Measurements from ENCODE around the gene ADAMTS7.

ADAMTS7 gene

GRCh38 chr15:78714890-78715289, 96.4 kb downstream of the ADAMTS7 start:
- no peak for DNase-seq

- DNase-seq, result no peak
These were observed 98.3 kb downstream of the ADAMTS7 start for GRCh38 chr15:78712797-78713515.

GRCh38 chr15:78711638-78712037, 99.6 kb downstream of the ADAMTS7 start:
- no peak for DNase-seq

- DNase-seq, result peak; percentile 53 to 60
These were observed 101.9 kb downstream of the ADAMTS7 start for GRCh38 chr15:78709263-78709882.
